HepG2 (cell line): ENCODE measurements around the gene RGN. TPM values are rescaled to one million over a fixed set of nuclear protein-coding genes. Genes with fewer than 3 reads are reported as not detected.

ENCODE experiments used
- ATAC-seq: fragments of 200-7000 bp; cut with Tn5 transposase; 3 replicates; pipeline ENCODE4 v1.9.1; 2020; ENCODE audit warnings: mild to moderate bottlenecking, moderate library complexity
- BruUV-seq: library from RNA; stranded (reverse); fragments of 400-500 nt; replicated peaks from 2 replicates; lab custom pipeline; 2021; lab: Mats Ljungman, UMichigan
- CTCF ChIA-PET: fragments of 300-600 bp; formaldehyde crosslinking; extraction: SDS; loops from one replicate; lab custom pipeline; 2021; ENCODE audit warnings: low total read pairs, inconsistent platforms, low intra/inter-chr PET ratio; lab: Yijun Ruan, JAX
- POLR2A ChIA-PET: fragments of 350-600 bp; sonication (Branson Sonifier 250); formaldehyde crosslinking; loops from one replicate; lab custom pipeline; 2020; ENCODE audit warnings: antibody characterized with exemption, inconsistent platforms; lab: Yijun Ruan, JAX
- DNase-seq: peaks from one replicate; pipeline ENCODE4 v3.0.0-alpha.2; 2015; ENCODE audit warnings: low spot score
- FAIRE-seq: peaks from 3 replicates; lab custom pipeline; 2011; peaks lifted over from hg19 to GRCh38; lab: Jason Lieb, UNC
- H2AFZ ChIP-seq: one replicate; pipeline ENCODE4 v1.6.1; 2011; ENCODE audit warnings: low read length, inconsistent platforms
- H3K27ac ChIP-seq: fragments of 300-600 bp; 3 replicates; pipeline ENCODE4 v1.8.0; 2011; ENCODE audit warnings: mixed run types, mild to moderate bottlenecking, mixed read lengths, low read length, inconsistent platforms; ENCODE audit not compliant: insufficient read depth; ENCODE audit errors: extremely low read length
- H3K27me3 ChIP-seq, 2 experiments: fragments of 200-600 bp in 1 of 2; 2 replicates in 1 of 2; 3 replicates in 1 of 2; pipeline versions ENCODE4 v1.6.0 to v1.8.0; 2011; ENCODE audit warnings: low read length in 2 of 2, mild to moderate bottlenecking in 2 of 2, moderate library complexity in 2 of 2, inconsistent platforms in 1 of 2; ENCODE audit not compliant: insufficient read depth in 2 of 2, control insufficient read depth in 1 of 2
- H3K36me3 ChIP-seq, 2 experiments: fragments of 200-600 bp in 1 of 2; replicated peaks in 1 of 2; 2 replicates in 1 of 2; 3 replicates in 1 of 2; pipeline versions ENCODE4 v1.5.1 to v1.8.0; 2011; ENCODE audit warnings: low read length in 2 of 2, inconsistent platforms in 1 of 2; ENCODE audit not compliant: insufficient read depth in 2 of 2, control insufficient read depth in 1 of 2
- H3K4me1 ChIP-seq: 2 replicates; pipeline ENCODE4 v1.5.1; 2012; ENCODE audit warnings: low read length, inconsistent platforms; ENCODE audit not compliant: insufficient read depth
- H3K4me2 ChIP-seq: 2 replicates; pipeline ENCODE4 v1.6.0; 2011; ENCODE audit warnings: low read depth, low read length, inconsistent platforms
- H3K4me3 ChIP-seq, 3 experiments: fragments of 200-600 bp in 1 of 3; sonication (generic), shearing (Covaris generic) in 1 of 3; replicated peaks in 1 of 3; 2 replicates each; pipeline ENCODE4 v1.5.1; 2011 to 2016; ENCODE audit warnings: low read length in 3 of 3, inconsistent platforms in 2 of 3, low read depth in 2 of 3, mild to moderate bottlenecking in 2 of 3, control low read depth in 1 of 3, mixed read lengths in 1 of 3; ENCODE audit not compliant: insufficient read depth in 1 of 3
- H3K79me2 ChIP-seq: one replicate; pipeline ENCODE4 v1.6.1; 2011; ENCODE audit warnings: low read length, inconsistent platforms; ENCODE audit not compliant: insufficient read depth
- H3K9ac ChIP-seq: 2 replicates; pipeline ENCODE4 v1.6.0; 2011; ENCODE audit warnings: mild to moderate bottlenecking, low read depth, low read length, inconsistent platforms; ENCODE audit not compliant: insufficient read depth
- H3K9me3 ChIP-seq: 2 replicates; pipeline ENCODE4 v1.5.1; 2012; ENCODE audit warnings: mild to moderate bottlenecking, low read length
- H4K20me1 ChIP-seq: 2 replicates; pipeline ENCODE4 v1.6.0; 2011; ENCODE audit warnings: inconsistent platforms, mild to moderate bottlenecking, low read length, moderate library complexity; ENCODE audit not compliant: insufficient read depth
- AKAP8 ChIP-seq: sonication (generic); formaldehyde crosslinking; IDR thresholded peaks from 2 replicates; pipeline ENCODE4 v1.5.1; 2020; ENCODE audit warnings: mild to moderate bottlenecking, missing genetic modification reagents
- ARNT ChIP-seq: fragments of 450-650 bp; IDR thresholded peaks from 2 replicates; pipeline ENCODE4 v1.6.1; 2017
- CREB1 ChIP-seq, 2 experiments: fragments of 450-650 bp in 1 of 2; IDR thresholded peaks; 2 replicates each; pipeline ENCODE4 v1.6.1; 2016 to 2017; ENCODE audit warnings: control low read depth in 1 of 2, mild to moderate bottlenecking in 1 of 2, missing compliant biosample characterization in 1 of 2, missing genetic modification characterization in 1 of 2
- HDAC1 ChIP-seq: sonication (generic); formaldehyde crosslinking; IDR thresholded peaks from 2 replicates; pipeline ENCODE4 v1.5.1; 2020; ENCODE audit warnings: mild to moderate bottlenecking, missing genetic modification reagents
- HOXD1 ChIP-seq: sonication (generic); formaldehyde crosslinking; IDR thresholded peaks from 2 replicates; pipeline ENCODE4 v1.5.0; 2020; ENCODE audit warnings: missing genetic modification reagents
- IRF1 ChIP-seq: sonication (generic); formaldehyde crosslinking; IDR thresholded peaks from 2 replicates; pipeline ENCODE4 v1.4.0; 2020; ENCODE audit warnings: low read depth, mild to moderate bottlenecking, missing genetic modification reagents
- KDM1A ChIP-seq: IDR thresholded peaks from 2 replicates; pipeline ENCODE4 v1.6.1; 2016; ENCODE audit warnings: missing compliant biosample characterization
- MED8 ChIP-seq: sonication (generic); formaldehyde crosslinking; IDR thresholded peaks from 2 replicates; pipeline ENCODE4 v1.8.1; 2023; ENCODE audit warnings: mild to moderate bottlenecking, missing genetic modification reagents; ENCODE audit not compliant: insufficient replicate concordance
- NFIC ChIP-seq: IDR thresholded peaks from 2 replicates; pipeline ENCODE4 v1.6.1; 2012; ENCODE audit warnings: mild to moderate bottlenecking, low read length, inconsistent platforms
- PAF1 ChIP-seq: IDR thresholded peaks from 2 replicates; pipeline ENCODE4 v1.6.1; 2016; ENCODE audit warnings: missing genetic modification reagents, missing compliant biosample characterization
- RFXAP ChIP-seq: sonication (generic); formaldehyde crosslinking; IDR thresholded peaks from 2 replicates; pipeline ENCODE4 v1.4.0; 2020; ENCODE audit warnings: missing genetic modification reagents, borderline replicate concordance
- SMAD1 ChIP-seq: sonication (generic); formaldehyde crosslinking; IDR thresholded peaks from 2 replicates; pipeline ENCODE4 v1.4.0; 2020; ENCODE audit warnings: missing genetic modification reagents, low read depth, mild to moderate bottlenecking, borderline replicate concordance
- ZBTB33 ChIP-seq: sonication (generic); formaldehyde crosslinking; IDR thresholded peaks from 2 replicates; pipeline ENCODE4 v1.4.0; 2020; ENCODE audit warnings: missing genetic modification reagents
- ZNF362 ChIP-seq: sonication (generic); formaldehyde crosslinking; IDR thresholded peaks from 2 replicates; pipeline ENCODE4 v1.4.0; 2020; ENCODE audit warnings: missing genetic modification reagents, mild to moderate bottlenecking, borderline replicate concordance
- ZNF451 ChIP-seq: sonication (generic); formaldehyde crosslinking; IDR thresholded peaks from 2 replicates; pipeline ENCODE4 v1.5.0; 2020; ENCODE audit warnings: mild to moderate bottlenecking, missing genetic modification reagents
- ZNF672 ChIP-seq: sonication (generic); formaldehyde crosslinking; IDR thresholded peaks from 2 replicates; pipeline ENCODE4 v1.8.1; 2022; ENCODE audit warnings: missing genetic modification reagents
- ZNF703 ChIP-seq: sonication (generic); formaldehyde crosslinking; IDR thresholded peaks from 2 replicates; pipeline ENCODE4 v1.5.1; 2020; ENCODE audit warnings: missing genetic modification reagents, mild to moderate bottlenecking, moderate library complexity, borderline replicate concordance
- ZSCAN21 ChIP-seq: sonication (generic); formaldehyde crosslinking; IDR thresholded peaks from 2 replicates; pipeline ENCODE4 v1.8.0; 2022; ENCODE audit warnings: mild to moderate bottlenecking, missing genetic modification reagents, moderate library complexity, borderline replicate concordance
- WGBS: methylation state at CpG from one replicate; pipeline ENCODE4 v1.1.6; 2017; ENCODE audit warnings: low lambda C conversion rate; 5-methylcytosine and 5-hydroxymethylcytosine counted together
- in situ Hi-C: cut with HindIII; loops from 2 replicates; pipeline ENCODE4 v1.10.0; 2017; ENCODE audit warnings: low pct_unique_long_range_greater_than_20kb; ENCODE audit not compliant: extremely low pct_ligation_motif_present
- intact Hi-C: fragments of 100-400 bp; cut with micrococcal nuclease; formaldehyde crosslinking; loops from one replicate; pipeline ENCODE4 v1.10.0; 2022; ENCODE audit not compliant: unreplicated experiment
- polyA plus RNA-seq, 8 experiments: library from polyadenylated mRNA; depleted of rRNA in 3 of 8; stranded (reverse) in 7 of 8; unstranded in 1 of 8; fragments of >200 nt; fragmentation: Illumina TruSeq in 4 of 8; extraction: Trizol in 4 of 8; gene quantifications; 2 replicates each; pipeline versions ENCODE4 v1.2.1 to v1.2.3, GENCODE V29; 2011 to 2016; ENCODE audit warnings: low read depth in 4 of 8, missing spikeins in 1 of 8, mixed read lengths in 1 of 8; ENCODE audit not compliant: insufficient read depth in 1 of 8
- total RNA-seq, 5 experiments: library from RNA; depleted of rRNA; stranded (reverse); fragments of >200 nt; fragmentation: Illumina TruSeq; extraction: Trizol; gene quantifications; 2 replicates each; pipeline ENCODE4 v1.2.3, GENCODE V29; 2016; ENCODE audit warnings: low read depth in 1 of 5

Gene RGN
- total and polyA plus RNA-seq, 2 of the 13 experiments (the other 11 are each of a cell fraction or from before 2014, with no cell fraction given): 19.6 to 74.4 TPM

GRCh38 chrX:47098338-47099094 is 20.3 kb downstream of the RGN start (continued):
- TF ChIP-seq ZNF703 (CRISPR knock-in tag): no peak
- TF ChIP-seq RFXAP (CRISPR knock-in tag): no peak
- TF ChIP-seq KDM1A: no peak

- H3K79me2 ChIP-seq: no peaks in the 10 kb centered on the region
- in situ Hi-C loops: no loop called here
- FAIRE-seq (no peak), DNase-seq (no peak), ATAC-seq (no peak)
- no peak overlapping the region for H3K4me2 ChIP-seq
- no peaks in the 10 kb centered on the region for H4K20me1 ChIP-seq
- H3K9me3 ChIP-seq: no peaks in the 10 kb centered on the region
- H3K27ac ChIP-seq: no peak overlapping the region
- H3K4me3 ChIP-seq: no peak overlapping the region
- H3K9ac ChIP-seq: no peak overlapping the region
- H3K27me3 ChIP-seq: no peaks in the 10 kb centered on the region
- no peaks in the 10 kb centered on the region for H3K4me1 ChIP-seq
- no peak overlapping the region for H2AFZ ChIP-seq
- ChIA-PET POLR2A (no interaction called here), CTCF (no interaction called here)
- TF ChIP-seq CREB1 (IDR thresholded peaks at IDR 0.05): no peak
- no peak for TF ChIP-seq CREB1 (CRISPR knock-in tag; IDR thresholded peaks at IDR 0.05)
- no peak for TF ChIP-seq ZNF672 (CRISPR knock-in tag)
- no peak for TF ChIP-seq AKAP8 (CRISPR knock-in tag)
- no peak for TF ChIP-seq ZSCAN21 (CRISPR knock-in tag)
- no peak for TF ChIP-seq HOXD1 (CRISPR knock-in tag)
- no peak for TF ChIP-seq HDAC1 (CRISPR knock-in tag)
- no peak for TF ChIP-seq SMAD1 (CRISPR knock-in tag)
- TF ChIP-seq ZNF451: no peak
- no peak for TF ChIP-seq MED8 (CRISPR knock-in tag)
- TF ChIP-seq ZBTB33 (CRISPR knock-in tag): no peak
- no peak for TF ChIP-seq PAF1
- no peak for TF ChIP-seq IRF1 (CRISPR knock-in tag)
- no peak for TF ChIP-seq NFIC
- no peak for TF ChIP-seq ARNT
- no peak for TF ChIP-seq ZNF362
- WGBS: 90% methylated on average over 3 of the region's 4 CpGs
- peaks cover 2 to 14% of the 10 kb centered on the region in 2 experiments; a peak in 3 of 5 replicates for H3K36me3 ChIP-seq
- intact Hi-C loops: no loop called here
- no TSS peak for BruUV-seq
Measured at GRCh38 chrX:47101206-47101605, 23.0 kb downstream of the RGN start.
